ENCODE data around the gene LY9.

DNA sequence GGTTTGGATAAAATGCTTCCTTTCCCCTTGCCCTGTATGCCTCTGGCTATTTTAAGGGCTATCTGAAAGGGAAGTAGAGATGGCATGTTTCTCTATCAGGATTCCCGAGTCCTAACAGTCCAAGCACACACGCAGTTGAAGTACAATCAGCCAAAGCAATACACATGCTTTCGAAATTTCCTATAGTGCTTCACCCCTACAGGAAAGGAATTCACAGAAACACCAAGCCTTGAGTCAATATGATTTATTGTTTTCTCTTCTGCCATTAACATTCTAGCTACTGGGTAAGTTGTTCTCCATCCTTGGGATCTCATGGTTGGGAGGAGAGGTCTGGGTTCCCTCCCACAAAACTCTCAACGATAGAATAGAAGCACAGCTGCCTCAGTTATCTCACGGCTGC lies 80.3 kb downstream of the LY9 start:
- TF ChIP-seq, protein P1, sequence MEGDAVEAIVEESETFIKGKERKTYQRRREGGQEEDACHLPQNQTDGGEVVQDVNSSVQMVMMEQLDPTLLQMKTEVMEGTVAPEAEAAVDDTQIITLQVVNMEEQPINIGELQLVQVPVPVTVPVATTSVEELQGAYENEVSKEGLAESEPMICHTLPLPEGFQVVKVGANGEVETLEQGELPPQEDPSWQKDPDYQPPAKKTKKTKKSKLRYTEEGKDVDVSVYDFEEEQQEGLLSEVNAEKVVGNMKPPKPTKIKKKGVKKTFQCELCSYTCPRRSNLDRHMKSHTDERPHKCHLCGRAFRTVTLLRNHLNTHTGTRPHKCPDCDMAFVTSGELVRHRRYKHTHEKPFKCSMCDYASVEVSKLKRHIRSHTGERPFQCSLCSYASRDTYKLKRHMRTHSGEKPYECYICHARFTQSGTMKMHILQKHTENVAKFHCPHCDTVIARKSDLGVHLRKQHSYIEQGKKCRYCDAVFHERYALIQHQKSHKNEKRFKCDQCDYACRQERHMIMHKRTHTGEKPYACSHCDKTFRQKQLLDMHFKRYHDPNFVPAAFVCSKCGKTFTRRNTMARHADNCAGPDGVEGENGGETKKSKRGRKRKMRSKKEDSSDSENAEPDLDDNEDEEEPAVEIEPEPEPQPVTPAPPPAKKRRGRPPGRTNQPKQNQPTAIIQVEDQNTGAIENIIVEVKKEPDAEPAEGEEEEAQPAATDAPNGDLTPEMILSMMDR (IDR thresholded peaks at IDR 0.05; ENCODE audit: low read depth, low read length, poor library complexity, severe bottlenecking): no peak
- TF ChIP-seq EZH2phosphoT487 (IDR thresholded peaks at IDR 0.05; ENCODE audit: borderline replicate concordance, low read length): no peak
